Ovary (tissue), 9 donors: Measurements from ENCODE around the gene GPR142. TPM values are rescaled to one million over a fixed set of nuclear protein-coding genes. Genes with fewer than 3 reads are reported as not detected.

Source experiments
- DNase-seq, 5 donors: peaks; one replicate each; pipeline ENCODE4 v3.0.0-alpha.2; 2019 to 2020
- H3K27ac ChIP-seq, 2 donors: fragments of 200-600 bp; one replicate each; pipeline versions ENCODE4 v1.5.1 to v1.8.0; 2019 to 2022
- H3K27me3 ChIP-seq: fragments of 200-600 bp; one replicate; pipeline ENCODE4 v1.8.0; 2022
- H3K36me3 ChIP-seq: fragments of 200-600 bp; sonication (generic); one replicate; pipeline ENCODE4 v1.5.1; 2019
- H3K4me1 ChIP-seq: one replicate; pipeline ENCODE4 v1.8.1; 2013; ENCODE audit warnings: mild to moderate bottlenecking, moderate library complexity; ENCODE audit not compliant: insufficient read depth
- H3K4me3 ChIP-seq: fragments of 200-600 bp; sonication (generic); one replicate; pipeline ENCODE4 v1.5.1; 2017
- H3K9me3 ChIP-seq, 2 donors: fragments of 200-600 bp in 1 of 2; sonication (generic) in 1 of 2; one replicate each; pipeline versions ENCODE4 v1.5.1 to v1.8.1; 2013 to 2019; ENCODE audit warnings: mild to moderate bottlenecking in 1 of 2, moderate library complexity in 1 of 2
- EP300 ChIP-seq: sonication (generic); formaldehyde crosslinking; IDR thresholded peaks from one replicate; pipeline ENCODE4 v1.6.1; 2017; ENCODE audit warnings: antibody characterized with exemption
- POLR2A ChIP-seq: fragments of 450-650 bp; IDR thresholded peaks from one replicate; pipeline ENCODE4 v1.6.1; 2017; ENCODE audit warnings: antibody characterized with exemption, mild to moderate bottlenecking, moderate library complexity
- WGBS, 3 donors: extraction: QIAGEN DNeasy Blood & Tissue Kit in 1 of 3; methylation state at CpG; one replicate each; pipeline versions ENCODE4 v1.1.5 to v1.1.7; 2013 to 2017; 5-methylcytosine and 5-hydroxymethylcytosine counted together
- intact Hi-C, 4 donors: fragments of 100-400 bp; cut with DNase I; formaldehyde crosslinking; loops; one replicate each; pipeline versions ENCODE4 v1.11.0 to v1.15.1; 2022 to 2023
- polyA plus RNA-seq, 2 donors: library from polyadenylated mRNA; stranded (reverse); fragments of 200-250 nt in 1 of 2; fragments of 350-450 nt in 1 of 2; fragmentation: Illumina TruSeq in 1 of 2; extraction: RNeasy Lipid Tissue Mini Kit (QIAGEN cat#74804) in 1 of 2; gene quantifications; one replicate each; pipeline ENCODE4 v1.2.3, GENCODE V29; 2013 to 2014
- total RNA-seq, 7 donors: library from RNA; depleted of rRNA in 2 of 7; stranded (reverse); fragments of >200 nt in 2 of 7; fragmentation: NEBNext Ultra II Directional in 3 of 7; extraction: Animal tissue kit (Norgen Biotek cat#: 25700) in 3 of 7; gene quantifications; one replicate each; pipeline versions ENCODE4 v1.1.0 to v1.2.4, GENCODE V29; 2016 to 2023
- TF ChIP-seq, protein P1 (sequence below), 3 donors: fragments of 450-650 bp in 2 of 3; fragments of 200-600 bp in 1 of 3; IDR thresholded peaks; one replicate each; pipeline versions ENCODE4 v1.5.1 to v1.8.0; 2016 to 2022; ENCODE audit warnings: antibody characterized with exemption in 3 of 3, mild to moderate bottlenecking in 1 of 3
- donor health status: DM: no; HTN: no; CAD: no; lungs with moderate emphysema.
- donor health status: DM: no; HTN: no; CAD: no.
- donor health status: Bipolar disorder and iron deficiency.
- donor health status: DM: yes; HTN: yes; CAD: no.
- donor health status: DM: no; HTN: no; CAD: no.
- donor health status: DM: yes; HTN: yes; CAD: no.

The GPR142 gene
- total and polyA plus RNA-seq, 9 donors: 0.05 to 0.25 TPM; not detected in 7

DNA sequence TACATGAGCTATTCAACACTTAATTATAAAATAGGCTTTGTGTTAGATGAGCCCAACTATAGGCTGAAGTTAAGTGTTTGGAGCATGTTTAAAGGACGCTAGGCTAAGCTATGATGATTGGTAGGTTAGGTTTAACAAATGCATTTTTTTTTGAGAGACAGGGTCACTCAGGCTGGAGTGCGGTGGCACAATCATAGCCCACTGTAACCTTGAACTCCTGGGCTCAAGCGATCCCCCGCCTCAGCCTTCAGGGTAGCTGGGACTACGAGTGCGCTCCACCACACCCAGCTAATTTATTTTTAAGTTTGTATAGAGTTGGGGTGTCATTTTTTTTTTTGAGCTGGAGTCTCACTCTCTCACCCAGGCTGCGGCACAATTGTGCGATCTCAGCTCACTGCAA lies 45.3 kb downstream of the GPR142 start:
- no peak overlapping the region for H3K27ac ChIP-seq
- H3K9me3 ChIP-seq: no peaks in the 10 kb centered on the region
- 92 to 96% (median 95%) methylated on average over 8 of the region's 8 CpGs for whole genome bisulfite sequencing, 3 donors
- no peaks in the 10 kb centered on the region for H3K27me3 ChIP-seq
- TF ChIP-seq EP300: no peak
- TF ChIP-seq, protein P1, sequence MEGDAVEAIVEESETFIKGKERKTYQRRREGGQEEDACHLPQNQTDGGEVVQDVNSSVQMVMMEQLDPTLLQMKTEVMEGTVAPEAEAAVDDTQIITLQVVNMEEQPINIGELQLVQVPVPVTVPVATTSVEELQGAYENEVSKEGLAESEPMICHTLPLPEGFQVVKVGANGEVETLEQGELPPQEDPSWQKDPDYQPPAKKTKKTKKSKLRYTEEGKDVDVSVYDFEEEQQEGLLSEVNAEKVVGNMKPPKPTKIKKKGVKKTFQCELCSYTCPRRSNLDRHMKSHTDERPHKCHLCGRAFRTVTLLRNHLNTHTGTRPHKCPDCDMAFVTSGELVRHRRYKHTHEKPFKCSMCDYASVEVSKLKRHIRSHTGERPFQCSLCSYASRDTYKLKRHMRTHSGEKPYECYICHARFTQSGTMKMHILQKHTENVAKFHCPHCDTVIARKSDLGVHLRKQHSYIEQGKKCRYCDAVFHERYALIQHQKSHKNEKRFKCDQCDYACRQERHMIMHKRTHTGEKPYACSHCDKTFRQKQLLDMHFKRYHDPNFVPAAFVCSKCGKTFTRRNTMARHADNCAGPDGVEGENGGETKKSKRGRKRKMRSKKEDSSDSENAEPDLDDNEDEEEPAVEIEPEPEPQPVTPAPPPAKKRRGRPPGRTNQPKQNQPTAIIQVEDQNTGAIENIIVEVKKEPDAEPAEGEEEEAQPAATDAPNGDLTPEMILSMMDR (IDR thresholded peaks at IDR 0.05): no peak
- TF ChIP-seq POLR2A: no peak
- no peak overlapping the region for H3K4me3 ChIP-seq
- H3K4me1 ChIP-seq: no peaks in the 10 kb centered on the region
- no peaks in the 10 kb centered on the region for H3K36me3 ChIP-seq
- intact Hi-C loops: no loop called here
- no peak for DNase-seq

DNA sequence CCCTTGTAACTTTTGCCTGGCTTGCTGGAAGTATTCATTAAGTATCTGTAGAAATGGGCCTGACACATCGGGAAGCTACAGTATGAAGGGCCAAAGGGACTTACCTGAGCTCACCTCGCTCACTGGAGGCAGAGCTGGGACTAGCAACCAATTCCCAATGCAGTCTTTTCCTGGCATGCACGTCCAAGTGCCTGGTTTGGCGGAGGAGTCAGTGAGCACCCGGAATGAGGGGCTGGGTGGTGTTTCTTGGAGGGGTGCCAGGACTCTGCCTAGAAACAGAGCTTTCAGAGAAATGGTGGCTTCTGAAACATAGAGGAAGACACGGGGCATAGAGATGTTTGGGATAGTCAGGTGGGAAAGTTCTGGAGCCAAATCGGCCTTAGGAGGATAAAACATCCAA lies 46.2 kb downstream of the GPR142 start:
- no peaks in the 10 kb centered on the region for H3K4me1 ChIP-seq
- no peak for DNase-seq
- 72 to 82% (median 79%) methylated on average over 7 of the region's 7 CpGs for WGBS, 3 donors
- TF ChIP-seq EP300 (no peak), POLR2A (no peak)
- TF ChIP-seq, protein P1 (IDR thresholded peaks at IDR 0.05): no peak
- intact Hi-C loops: no loop called here
- no peaks in the 10 kb centered on the region for H3K36me3 ChIP-seq
- no peaks in the 10 kb centered on the region for H3K27me3 ChIP-seq
- H3K27ac ChIP-seq: no peak overlapping the region
- no peaks in the 10 kb centered on the region for H3K9me3 ChIP-seq
- H3K4me3 ChIP-seq: no peak overlapping the region

DNA sequence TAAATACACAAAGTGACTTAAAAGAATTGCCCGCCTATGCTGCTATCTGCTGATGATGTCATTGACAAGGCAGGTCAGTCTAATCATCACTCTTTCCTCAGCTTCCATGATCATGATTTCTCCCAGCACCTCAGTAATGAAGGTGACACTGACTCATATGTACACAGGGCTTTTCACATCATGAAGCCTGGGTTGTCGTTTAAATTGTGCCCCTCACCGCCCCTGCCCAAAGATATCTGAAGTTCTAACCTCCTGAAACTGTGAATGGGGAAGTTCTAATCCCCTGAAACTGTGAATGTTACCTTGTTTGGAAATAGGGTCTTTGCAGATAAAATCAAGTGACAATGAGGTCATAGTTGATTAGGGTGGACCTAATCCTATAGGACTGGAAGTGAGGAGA lies 47.2 kb downstream of the GPR142 start:
- Histone ChIP-seq H3K4me1 (no peaks in the 10 kb centered on the region), H3K27me3 (no peaks in the 10 kb centered on the region), H3K4me3 (no peak overlapping the region), H3K36me3 (no peaks in the 10 kb centered on the region), H3K9me3 (no peaks in the 10 kb centered on the region), H3K27ac (no peak overlapping the region)
- DNase-seq: no peak
- intact Hi-C loops: no loop called here
- WGBS, 3 donors: 88 to 92% (median 91%) methylated on average over 3 of the region's 3 CpGs
- TF ChIP-seq EP300 (no peak), POLR2A (no peak)
- TF ChIP-seq, protein P1 (IDR thresholded peaks at IDR 0.05): no peak

DNA sequence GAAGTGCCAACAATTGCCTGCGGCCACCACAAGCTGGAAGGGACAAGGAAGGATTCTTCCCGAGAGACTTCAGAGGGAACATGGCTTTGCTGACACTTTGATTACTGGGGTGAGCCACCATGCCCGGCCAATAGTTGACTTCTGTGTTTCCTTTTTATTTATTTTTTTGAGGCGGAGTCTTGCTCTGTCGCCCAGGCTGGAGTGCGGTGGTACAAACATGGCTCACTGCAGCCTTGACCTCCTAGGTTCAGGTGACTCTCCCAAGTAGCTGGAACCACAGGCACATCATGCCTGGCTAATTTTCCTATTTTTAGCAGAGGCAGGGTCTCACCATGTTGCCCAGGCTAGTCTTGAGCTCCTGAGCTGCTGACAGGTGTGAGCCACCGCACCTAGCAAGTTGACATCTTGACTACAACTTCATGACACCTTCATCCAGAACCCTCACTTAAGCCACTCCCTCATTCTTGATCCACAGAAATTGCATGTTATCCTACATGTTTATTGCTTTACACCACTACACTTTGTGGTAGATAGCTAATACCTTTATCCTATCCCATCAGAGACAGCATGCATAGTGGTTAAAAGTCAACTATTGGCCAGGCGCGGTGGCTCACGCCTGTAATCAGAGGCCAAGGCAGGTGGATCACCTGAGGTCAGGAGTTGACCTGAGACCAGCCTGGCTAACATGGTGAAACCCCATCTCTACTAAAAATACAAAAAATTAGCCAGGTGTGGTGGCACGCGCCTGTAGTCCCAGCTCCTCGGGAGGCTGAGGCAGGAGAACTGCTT lies 48.5 kb downstream of the GPR142 start:
- no peak overlapping the region for H3K27ac ChIP-seq
- H3K36me3 ChIP-seq: no peaks in the 10 kb centered on the region
- no peaks in the 10 kb centered on the region for H3K9me3 ChIP-seq
- intact Hi-C loops: no loop called here
- no peaks in the 10 kb centered on the region for H3K4me1 ChIP-seq
- no peak for TF ChIP-seq EP300
- TF ChIP-seq POLR2A: no peak
- TF ChIP-seq, protein P1 (IDR thresholded peaks at IDR 0.05): no peak
- H3K4me3 ChIP-seq: no peak overlapping the region
- no peaks in the 10 kb centered on the region for H3K27me3 ChIP-seq
- DNase-seq: no peak
- 89 to 93% (median 93%) methylated on average over 13 of the region's 13 CpGs for WGBS, 3 donors
